GM12864 (cell line): ENCODE data around the gene ADAM19.

Experiments used
- DNase-seq: peaks from one replicate; pipeline ENCODE4 v3.0.0-alpha.2; 2011; ENCODE audit warnings: low read depth
- H3K4me3 ChIP-seq: 2 replicates; pipeline ENCODE4 v1.5.1; 2011; ENCODE audit warnings: mild to moderate bottlenecking, low read depth, low read length, control low read depth
- CTCF ChIP-seq: IDR thresholded peaks from 2 replicates; pipeline ENCODE4 v1.5.1; 2011; ENCODE audit warnings: low read depth, mild to moderate bottlenecking, moderate library complexity, low read length, control low read depth, inconsistent platforms; ENCODE audit errors: missing control alignments

The ADAM19 gene

GRCh38 chr5:157469073-157469472 lies 106.5 kb downstream of the ADAM19 start:
- peak; percentile 28 for TF ChIP-seq CTCF
- DNase-seq, result no peak
- no peak overlapping the region for H3K4me3 ChIP-seq

- DNase-seq, result no peak
- no peak for TF ChIP-seq CTCF
- H3K4me3 ChIP-seq, result no peak overlapping the region
These were observed 107.1 kb downstream of the ADAM19 start for GRCh38 chr5:157468293-157468965.

GRCh38 chr5:157464519-157465171 lies 110.9 kb downstream of the ADAM19 start:
- no peak overlapping the region for H3K4me3 ChIP-seq
- peak; percentile 53 for DNase-seq

GRCh38 chr5:157463621-157464518 lies 111.7 kb downstream of the ADAM19 start:
- no peak for DNase-seq
- no peak for TF ChIP-seq CTCF

More at GRCh38 chr5:157464519-157465171, 110.9 kb downstream of the ADAM19 start:
- TF ChIP-seq CTCF, result no peak

GRCh38 chr5:157463081-157463480 lies 112.5 kb downstream of the ADAM19 start:
- no peak overlapping the region for H3K4me3 ChIP-seq
- no peak for TF ChIP-seq CTCF
- no peak for DNase-seq

More at GRCh38 chr5:157463621-157464518, 111.7 kb downstream of the ADAM19 start:
- no peak overlapping the region for H3K4me3 ChIP-seq

- no peak for DNase-seq
- TF ChIP-seq CTCF, result no peak
These were observed 114.4 kb downstream of the ADAM19 start for GRCh38 chr5:157460921-157461792.

More at GRCh38 chr5:157460921-157461792, 114.4 kb downstream of the ADAM19 start:
- H3K4me3 ChIP-seq, result no peak overlapping the region
